GF-D8 (cell line): ENCODE data around the gene NXN.
"Not testable (repeated sequence)": the region's sequence is repeated elsewhere in the genome, so short reads cannot be mapped to it uniquely, and the experiment has no call there.

Source experiments
- DNase-seq: peaks from one replicate; lab custom pipeline; 2025; lab: John Stamatoyannopoulos, UW

NXN gene

DNA sequence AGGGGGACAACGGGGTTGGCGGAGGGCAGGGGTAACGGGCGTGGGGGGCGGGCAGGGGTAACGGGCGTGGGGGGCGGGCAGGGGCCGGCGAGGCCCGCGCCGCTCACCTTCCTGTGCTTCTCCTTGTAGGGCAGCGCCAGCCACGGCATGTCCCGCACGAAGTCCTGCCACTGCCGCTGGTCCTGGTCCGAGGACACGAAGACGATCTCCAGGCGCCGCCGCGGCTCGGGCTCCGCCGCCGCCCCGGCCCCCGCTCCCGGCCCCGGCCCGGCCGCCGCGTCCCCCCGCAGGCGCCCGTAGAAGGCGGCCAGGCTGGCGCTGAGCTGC is 401 bp downstream of the NXN start:
- DNase-seq: no peak

DNA sequence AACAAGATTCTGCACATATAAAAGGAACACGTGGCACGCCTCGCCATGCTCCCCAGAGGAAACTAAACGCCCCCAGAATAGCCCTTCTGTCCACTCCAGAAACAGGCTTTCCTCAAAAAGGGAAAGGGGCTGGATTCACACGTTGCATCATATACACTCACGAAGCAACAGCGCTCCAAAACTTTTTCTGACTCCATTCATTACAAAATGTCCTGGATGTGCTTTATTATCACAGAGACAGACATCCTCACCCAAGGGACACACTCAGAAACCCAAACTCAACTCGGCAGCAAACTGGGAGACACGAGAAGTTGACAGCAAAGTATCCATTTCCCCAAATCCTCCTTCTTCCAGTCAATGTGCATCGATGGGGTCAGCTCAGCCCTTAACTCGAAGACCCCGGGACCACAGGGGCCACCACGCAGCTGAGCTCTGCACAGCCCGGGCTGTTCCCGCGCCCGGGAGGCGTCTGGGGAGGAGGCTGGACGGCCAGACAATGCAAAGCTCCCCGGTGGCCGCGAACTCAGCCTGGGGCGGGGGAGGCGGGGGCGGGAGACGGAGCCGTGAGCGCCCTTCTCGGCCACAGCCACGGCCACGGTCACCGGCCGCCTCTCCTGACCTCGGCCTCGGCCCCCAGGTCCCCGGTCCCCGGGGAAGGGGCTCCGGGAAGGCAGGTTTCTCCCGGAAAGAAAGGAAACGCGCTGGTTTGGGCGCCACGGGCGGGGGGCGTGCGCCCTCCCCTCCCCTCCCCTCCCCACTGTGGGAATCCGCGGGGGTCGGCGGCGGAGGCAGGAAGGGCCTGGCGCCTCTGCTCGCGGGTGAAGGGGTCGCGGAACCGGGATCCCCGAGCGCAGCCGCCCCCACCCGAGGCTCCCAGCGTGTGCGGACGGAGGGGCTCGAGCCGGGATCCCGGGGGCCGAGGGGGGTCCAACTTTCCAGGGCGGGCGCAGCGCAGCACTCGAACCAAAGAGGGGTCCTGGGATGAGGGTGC is 1.2 kb downstream of the NXN start:
- no peak for DNase-seq

DNA sequence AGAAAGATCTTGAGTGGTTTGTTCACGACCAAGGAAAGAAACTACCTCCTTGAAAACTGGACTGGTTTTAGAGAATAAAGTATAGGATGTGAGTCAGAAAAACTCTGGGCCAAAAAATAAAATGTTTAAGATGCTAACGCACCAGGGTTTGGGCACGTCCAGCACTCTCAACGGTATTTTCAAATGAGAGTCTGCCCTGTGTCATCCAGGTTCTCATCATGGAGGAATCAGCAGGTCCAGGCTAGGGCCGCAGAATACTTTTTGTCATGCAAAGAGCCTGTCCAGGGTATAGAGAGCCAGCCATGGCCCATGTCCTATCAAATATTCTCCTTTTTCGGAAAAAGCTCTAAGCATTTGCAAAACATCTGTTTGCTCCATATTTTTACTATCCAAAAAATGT is 2.4 kb downstream of the NXN start:
- DNase-seq: no peak

DNA sequence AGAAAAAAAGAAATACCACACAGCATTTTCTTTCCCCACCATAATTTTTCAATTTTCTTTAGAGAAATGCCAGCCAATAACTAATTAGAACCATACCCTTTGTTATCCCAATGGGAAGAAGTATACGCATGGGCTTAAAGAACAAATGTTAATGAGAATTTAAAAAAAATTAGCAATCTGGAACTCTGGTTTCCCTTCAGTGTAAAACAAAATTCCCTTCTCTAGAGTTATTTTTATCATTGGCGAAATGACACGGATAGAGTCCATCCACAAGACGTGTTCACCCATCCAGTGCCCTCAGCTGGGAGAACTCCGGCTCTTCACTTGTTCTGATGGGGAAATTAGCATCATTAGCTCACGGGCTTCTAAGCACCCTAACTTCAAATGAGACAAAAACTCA is 3.3 kb downstream of the NXN start:
- DNase-seq: no peak

DNA sequence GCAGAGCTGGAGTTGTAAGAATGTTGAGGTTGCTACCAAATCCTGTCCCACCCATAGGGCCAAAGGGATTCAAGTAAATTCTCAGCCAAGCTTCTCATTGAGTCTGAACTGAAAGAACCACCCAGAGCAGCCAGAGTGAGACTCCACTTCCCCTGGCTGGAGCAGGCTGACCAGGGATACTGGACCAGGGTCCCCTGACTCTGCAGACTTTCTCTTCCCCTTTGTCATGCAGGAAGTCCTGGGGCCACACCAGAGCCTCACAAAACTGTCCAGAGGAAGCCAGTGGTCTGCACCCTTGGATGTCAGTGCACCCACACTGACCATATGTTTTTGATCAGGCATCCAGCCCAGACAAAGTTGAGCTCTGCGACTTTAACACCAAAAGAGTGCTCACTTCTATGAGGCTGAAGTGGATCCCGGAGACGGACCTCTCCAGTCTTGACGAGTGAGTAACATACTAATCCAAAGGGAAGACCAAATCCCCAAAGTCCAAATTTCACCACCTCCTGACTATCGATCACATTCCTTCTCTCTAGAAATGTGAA is 4.1 kb downstream of the NXN start:
- DNase-seq: no peak

DNA sequence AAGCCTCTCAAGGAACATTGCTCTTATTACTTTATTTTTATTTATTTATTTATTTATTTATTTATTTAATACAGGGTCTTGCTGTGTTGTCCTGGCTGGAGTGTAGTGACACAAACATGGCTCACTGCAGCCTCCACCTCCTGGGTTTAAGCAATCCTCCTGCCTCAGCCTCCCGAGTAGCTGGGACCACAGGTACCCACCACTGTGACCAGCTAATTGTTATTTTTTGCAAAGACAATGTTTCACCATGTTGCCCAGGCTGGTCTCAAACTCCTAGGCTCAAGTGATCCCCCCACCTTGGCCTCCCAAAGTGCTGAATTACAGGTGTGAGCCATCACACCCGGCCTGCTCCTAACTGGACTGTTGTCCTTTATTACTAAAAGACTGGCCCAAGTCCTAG is 4.8 kb downstream of the NXN start:
- not testable (repeated sequence) for DNase-seq

DNA sequence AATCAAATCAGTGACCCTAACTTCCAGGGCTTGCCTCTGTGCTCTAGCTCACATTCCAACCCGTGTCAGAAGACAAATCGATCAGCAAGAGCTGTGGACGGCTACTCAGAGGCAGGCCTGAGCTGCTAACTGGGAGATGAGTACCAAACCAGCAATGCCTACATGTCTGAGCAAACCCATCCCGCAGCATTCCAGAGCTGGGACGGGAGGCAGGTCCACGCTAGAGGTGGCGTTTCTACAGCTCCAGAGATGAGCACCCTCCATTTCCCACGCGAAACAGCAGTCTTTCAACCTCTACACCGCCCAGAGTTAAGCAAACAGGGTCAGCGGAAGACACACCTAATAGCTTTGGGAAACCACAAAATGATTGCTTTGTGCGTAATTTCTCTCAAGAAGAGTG is 6.5 kb downstream of the NXN start:
- no peak for DNase-seq

DNA sequence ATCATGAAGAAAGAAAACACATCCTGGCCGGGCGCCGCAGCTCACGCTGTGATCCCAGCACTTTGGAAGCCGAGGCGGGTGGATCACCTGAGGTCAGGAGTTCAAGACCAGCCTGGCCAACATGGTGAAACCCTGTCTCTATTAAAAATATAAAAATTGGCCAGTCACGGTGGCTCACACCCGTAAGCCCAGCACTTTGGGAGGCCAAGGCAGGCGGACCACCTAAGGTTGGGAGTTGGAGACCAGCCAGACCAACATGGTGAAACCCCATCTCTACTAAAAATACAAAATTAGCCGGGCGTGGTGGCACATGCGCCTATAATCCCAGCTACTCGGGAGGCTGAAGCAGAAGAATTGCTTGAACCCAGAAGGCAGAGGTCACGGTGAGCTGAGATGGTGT is 7.7 kb downstream of the NXN start:
- DNase-seq: not testable (repeated sequence)

DNA sequence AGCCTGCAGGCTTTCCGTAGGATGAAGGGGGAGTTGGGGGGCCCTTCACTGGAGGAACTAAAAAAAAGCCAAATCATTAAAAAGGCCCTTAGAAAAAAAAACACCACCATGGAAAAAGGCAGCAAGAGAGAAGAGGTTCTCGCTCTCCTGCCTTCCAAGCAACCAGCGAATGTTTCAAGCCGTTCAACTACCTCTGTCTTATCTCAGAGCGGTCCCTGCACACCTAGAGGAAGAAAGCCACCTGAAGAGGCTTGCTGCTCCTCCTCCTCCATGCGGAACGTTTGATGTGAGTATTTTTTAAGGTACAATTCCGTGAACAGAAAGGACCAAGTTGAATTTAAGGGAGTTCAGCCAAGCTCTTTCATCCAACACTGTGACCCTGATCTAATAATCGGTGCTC is 9.2 kb downstream of the NXN start:
- no peak for DNase-seq

DNA sequence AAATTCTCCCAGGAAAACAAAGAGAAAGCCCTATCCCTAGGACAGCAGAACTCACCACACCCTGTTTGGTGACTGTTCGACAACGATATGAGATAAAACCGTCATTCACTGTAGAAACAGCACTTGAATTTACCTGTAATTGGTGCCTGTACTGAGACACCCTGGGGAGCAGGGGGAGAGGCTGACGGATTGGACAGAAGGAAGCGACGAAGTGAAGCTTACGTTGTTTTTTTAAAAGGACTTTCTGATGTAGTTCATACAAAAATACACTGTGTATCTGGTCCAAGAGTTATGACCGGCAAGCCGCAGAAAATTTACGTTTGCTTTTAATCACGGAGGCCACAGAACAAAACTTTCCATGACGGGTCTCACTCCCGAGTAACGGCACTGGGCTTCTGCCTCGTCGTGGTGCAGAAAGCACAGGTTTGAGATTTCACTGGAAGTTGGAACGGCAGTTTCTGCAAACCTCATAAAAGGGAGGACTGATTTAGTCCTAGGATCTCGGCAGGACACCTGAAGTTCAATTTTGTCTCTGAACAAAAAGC is 9.7 kb downstream of the NXN start:
- DNase-seq: no peak

DNA sequence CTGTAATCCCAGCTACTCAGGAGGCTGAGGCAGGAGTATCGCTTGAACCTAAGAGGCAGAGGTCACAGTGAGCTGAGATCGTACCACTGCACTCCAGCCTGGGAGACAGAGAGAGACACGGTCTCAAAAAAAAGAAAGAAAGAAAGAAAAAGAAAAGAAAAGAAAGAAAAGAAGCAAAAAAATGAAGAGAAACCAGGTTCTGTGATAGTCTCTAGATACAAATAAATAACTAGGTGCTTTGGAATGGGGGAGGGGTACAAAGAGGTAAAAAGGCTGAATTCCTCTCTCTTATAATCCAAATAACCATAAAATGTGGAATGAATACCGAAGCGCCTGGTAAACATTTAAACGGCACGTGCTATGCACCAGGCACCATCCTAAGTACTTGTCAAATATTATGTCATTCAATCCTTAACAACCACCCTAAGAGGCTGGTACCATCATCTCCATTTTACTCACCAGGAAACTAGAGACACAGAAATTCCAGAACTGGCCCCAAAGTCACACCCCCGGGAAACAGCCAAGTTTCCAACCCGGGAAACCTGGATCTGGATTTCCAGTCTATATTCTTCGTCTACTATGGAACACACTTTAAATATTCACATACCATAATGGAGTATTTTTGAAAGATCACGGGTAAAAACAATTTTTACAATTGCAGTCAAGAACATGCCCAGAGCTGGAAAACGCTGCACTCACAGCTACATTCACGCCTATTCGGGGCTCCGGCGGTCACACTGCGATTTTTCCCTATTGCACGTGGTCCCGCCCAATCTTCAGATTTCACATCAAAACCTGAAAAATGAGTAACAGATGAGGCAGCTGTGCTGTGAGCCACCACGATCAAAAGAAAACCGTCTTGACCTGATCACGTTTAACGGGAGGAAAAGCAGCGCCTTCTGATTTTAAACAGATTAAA is 10.5 kb downstream of the NXN start:
- no peak for DNase-seq

DNA sequence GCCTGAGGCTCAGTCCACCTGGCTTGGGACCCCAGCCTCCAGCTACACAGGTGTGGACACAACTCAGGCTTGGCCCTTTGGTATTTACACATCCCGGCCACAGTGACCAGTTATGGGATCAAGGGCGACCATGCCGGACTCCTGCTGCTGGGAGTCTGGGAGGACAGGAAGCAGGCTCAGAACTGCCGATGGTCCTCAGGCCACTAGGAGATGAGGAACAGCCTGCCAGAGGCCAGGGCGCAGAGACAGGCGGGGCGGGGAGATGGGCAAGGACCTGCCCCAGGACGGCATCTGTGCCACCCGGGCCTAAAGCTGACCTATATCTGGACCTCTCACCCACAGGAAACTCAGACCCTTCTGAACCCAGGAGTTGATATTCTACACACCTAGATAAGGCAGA is 12.5 kb downstream of the NXN start:
- no peak for DNase-seq

DNA sequence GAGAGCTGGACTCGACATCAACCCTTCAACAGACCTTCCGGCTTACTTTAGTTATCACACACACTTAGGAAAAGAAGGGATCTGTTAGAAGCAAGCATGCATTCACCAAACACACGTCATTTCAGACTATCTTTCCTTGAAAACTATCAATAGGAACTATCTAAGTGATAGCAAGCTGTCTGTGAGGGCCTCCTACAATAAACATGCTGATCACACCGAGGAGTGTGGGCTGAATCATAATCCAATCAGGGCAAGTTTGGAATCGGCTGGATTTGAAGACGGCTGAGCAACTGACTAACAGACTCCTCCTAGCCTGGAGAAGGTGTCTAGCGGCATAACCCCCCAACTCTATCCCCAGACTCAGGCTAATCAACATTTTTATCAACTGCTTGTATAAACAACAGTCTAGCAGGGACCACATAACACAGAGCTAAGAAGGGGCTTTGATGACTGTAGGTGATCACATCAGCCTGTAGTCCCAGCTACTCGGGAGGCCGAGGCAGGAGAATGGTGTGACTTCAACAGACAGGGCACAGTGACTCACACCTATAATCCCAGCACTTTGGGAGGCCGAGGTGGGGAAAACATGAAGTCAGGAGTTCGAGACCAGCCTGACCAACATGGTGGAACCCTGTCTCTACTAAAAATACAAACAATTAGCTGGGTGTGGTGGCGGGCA is 14.1 kb downstream of the NXN start:
- DNase-seq: no peak

DNA sequence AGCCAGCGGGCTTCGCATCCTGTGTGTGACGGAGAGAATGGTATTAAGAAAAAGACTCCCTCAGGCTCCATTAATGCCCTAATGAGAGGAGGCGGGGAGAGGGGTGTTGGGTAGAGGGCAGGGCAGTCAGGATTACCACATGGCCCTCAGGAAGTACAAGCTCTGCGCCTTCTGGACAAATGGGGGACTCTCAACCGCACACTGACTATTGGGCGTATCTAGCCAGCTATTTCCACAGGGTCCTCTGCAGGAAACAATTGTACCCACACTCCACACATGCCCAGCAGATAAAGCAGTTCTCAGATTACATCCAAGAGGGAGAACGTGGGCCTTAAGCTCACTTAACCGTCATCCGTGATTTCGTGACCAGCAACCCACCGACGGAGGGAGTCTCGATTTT is 14.7 kb downstream of the NXN start:
- DNase-seq: no peak

DNA sequence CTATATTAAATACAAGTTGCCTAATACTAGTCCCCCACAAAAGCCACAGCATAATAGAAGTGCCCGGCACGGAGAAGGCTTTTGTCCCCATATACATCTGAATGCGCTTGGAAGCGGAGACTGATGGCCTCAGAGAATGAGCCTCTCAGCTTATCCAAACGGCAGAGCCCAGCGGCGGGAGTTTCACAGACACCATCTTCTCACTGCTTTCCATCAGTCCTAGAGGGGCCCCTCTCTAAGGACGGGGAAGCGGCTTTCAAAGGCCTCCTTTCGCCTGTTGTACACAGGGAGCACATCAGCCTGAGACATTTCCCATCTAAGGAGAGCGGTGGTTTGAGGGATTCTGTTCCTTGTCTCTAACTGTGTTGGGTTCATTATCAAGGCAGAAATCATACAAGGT is 16.9 kb downstream of the NXN start:
- no peak for DNase-seq

DNA sequence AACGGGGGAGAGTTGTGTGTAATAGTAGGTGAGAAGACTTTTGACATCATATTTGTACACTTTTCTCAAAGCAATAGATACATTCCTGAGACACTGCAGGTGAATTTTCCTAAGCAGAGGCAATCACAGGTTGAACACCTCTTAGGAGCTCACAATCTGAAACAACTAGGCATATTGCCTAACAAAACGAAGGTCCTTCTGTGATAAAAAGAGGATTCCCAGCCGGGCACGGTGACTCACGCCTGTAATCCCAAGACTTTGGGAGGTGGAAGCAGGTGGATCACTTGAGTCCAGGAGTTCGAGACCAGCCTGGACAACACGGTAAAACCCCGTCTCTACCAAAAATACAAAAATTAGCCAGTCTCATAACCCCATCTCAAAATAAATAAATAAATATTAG is 17.4 kb downstream of the NXN start:
- no peak for DNase-seq

DNA sequence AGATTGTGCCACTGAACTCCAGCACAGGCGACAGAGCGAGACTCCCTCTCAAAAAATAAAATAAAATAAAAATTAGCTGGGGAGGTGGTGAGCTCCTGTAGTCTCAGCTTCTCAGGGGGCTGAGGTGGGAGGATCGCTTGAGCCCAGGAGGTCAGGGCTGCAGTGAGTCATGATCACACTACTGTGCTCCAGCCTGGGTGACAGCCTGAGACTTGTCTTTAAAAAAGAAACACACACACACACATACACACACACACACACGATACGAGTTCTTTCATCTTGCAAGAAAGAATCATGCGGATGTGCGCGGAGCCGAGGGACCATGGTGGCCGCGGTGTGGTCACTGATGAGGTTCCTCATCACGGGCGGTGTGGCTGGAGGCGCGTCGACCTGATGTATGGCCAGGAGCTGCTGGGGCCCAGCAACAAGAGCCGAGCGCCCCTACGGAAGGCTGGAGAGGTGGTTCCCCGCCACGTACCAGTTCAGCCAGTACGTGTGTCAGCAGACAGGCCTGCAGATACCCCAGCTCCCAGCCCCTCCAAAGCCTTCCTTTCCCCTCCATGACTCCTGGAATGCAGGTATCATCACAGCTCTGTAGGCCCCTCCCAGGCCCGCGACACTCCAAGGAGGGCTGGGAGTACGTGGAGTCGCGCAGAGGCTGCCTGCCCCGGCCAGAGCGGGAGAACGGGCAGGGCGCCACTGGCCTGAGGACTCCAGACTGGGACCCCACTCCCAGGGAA is 20.7 kb downstream of the NXN start:
- DNase-seq: no peak

DNA sequence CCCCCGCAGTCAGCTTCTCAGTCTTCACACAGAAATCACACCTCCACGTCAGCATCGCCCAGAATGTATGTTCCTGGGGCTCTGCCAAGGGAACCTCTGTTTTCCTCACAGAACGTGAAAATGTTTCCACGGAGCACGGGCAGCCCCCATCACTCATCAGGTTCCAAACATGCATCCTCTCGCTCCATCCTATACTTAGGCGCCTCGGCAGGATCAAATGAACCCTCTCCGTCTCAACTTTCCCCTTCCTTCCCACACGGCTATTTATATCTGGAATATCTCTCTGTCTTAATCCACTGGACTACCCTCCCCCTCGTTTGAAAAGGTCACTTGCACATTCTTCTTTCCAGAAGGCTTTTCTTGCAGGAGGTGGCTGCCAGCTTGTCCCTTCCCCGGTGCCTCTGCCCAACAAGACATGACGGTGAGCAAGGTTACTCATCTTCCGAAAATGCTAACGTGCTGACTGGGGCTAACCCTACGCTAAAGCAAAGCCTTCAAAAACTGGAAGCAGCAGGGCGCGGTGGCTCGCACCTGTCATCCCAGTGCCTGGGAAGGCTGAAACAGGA is 21.6 kb downstream of the NXN start:
- no peak for DNase-seq

DNA sequence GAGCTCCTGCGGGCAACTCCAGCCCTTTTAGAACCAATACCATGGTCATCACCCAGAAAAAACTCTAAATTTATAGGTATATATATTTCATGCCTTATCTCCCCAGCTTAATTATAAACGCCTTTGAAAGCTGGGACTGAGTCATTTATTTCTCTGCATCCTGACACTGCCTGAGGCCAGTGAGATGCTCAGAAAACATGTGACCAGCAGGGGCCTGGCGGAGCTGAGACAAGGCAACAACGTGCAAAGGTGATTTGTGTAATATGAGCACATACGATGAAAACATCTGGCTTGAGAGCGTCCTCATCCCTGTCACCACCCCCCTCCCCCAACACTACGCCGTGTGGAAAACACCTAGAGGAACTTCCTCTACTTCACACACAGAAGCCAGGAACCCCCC is 22.7 kb downstream of the NXN start:
- no peak for DNase-seq

DNA sequence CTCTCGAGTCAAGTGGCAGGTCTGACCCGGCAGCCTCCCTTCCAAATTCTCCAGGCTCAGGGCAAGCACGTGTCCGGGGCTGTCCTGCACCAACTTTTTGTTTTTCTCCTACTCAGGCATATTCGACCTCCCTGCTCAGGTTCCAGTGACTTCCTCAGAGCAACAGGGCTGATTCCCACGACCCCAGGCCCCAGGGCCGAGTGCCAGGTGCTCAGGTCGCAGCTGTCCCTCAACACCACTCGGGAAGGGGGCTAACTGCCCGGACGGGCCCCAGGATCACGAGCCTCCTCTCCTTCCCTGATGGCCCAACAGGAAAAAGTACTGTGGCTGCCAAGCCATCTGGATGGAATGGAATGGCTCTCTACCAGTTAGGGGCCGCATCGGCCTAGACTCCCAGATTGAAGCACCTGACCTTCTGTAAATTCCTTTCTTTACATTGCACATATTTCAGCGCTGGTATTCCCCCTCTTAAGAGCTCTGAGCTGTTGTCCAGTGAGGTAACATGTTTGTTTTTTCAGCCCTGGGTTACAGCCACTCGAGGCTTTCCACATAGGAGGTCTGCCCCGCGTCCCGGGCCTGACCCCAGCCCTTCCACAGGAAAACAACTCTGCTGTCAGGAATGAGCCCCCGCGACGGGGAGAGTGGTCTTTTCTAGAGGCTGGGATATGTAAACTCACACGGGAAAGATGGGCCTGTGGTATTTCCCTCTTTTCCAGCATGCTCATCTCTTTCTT is 25.0 kb downstream of the NXN start:
- no peak for DNase-seq
